ENCODE results near the gene NPEPL1. TPM values are rescaled to one million over a fixed set of nuclear protein-coding genes. Genes with fewer than 3 reads are reported as not detected.

The NPEPL1 gene
- total and polyA plus RNA-seq, 2 of the 8 experiments (the other 6 are each of a cell fraction or from before 2014, with no cell fraction given) = 12.4 to 26.8 TPM

DNA sequence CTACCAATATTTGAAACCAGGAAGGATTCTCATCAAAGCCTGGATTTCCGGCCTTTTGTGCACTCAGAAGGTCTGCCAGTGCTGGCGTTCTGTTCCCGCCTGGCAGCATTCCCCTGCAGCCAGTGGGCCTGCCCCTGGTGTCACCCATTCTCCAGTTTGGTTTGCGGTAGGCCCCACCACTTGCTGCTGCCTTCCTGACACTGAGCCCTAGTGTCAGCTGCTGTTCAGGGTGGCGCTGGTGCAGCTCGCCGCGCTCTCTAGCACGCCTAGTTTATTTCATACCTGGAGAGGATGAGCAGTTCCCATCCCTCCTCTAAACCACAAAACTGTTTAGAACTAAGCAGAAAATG is 9.5 kb downstream of the NPEPL1 start (continued):
- TF ChIP-seq TAF1 (IDR thresholded peaks at IDR 0.05; ENCODE audit: low read depth, low read length) (no peak), JUND (IDR thresholded peaks at IDR 0.05; ENCODE audit: low read length) (no peak), KDM5A (IDR thresholded peaks at IDR 0.05; ENCODE audit: low read length) (no peak), CEBPB (IDR thresholded peaks at IDR 0.05; ENCODE audit: low read depth, low read length) (no peak), CHD1 (IDR thresholded peaks at IDR 0.05; ENCODE audit: low read depth, low read length) (no peak)

Data from H1 (cell line).